HG03066 (cell line): ENCODE measurements around the gene MFAP2.

Experiments used
- ATAC-seq: cut with Tn5 transposase; IDR thresholded peaks from one replicate; pipeline ENCODE4 v1.9.1; 2021; ENCODE audit warnings: low read depth; ENCODE audit not compliant: unreplicated experiment

MFAP2 gene, protein sequence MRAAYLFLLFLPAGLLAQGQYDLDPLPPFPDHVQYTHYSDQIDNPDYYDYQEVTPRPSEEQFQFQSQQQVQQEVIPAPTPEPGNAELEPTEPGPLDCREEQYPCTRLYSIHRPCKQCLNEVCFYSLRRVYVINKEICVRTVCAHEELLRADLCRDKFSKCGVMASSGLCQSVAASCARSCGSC

DNA sequence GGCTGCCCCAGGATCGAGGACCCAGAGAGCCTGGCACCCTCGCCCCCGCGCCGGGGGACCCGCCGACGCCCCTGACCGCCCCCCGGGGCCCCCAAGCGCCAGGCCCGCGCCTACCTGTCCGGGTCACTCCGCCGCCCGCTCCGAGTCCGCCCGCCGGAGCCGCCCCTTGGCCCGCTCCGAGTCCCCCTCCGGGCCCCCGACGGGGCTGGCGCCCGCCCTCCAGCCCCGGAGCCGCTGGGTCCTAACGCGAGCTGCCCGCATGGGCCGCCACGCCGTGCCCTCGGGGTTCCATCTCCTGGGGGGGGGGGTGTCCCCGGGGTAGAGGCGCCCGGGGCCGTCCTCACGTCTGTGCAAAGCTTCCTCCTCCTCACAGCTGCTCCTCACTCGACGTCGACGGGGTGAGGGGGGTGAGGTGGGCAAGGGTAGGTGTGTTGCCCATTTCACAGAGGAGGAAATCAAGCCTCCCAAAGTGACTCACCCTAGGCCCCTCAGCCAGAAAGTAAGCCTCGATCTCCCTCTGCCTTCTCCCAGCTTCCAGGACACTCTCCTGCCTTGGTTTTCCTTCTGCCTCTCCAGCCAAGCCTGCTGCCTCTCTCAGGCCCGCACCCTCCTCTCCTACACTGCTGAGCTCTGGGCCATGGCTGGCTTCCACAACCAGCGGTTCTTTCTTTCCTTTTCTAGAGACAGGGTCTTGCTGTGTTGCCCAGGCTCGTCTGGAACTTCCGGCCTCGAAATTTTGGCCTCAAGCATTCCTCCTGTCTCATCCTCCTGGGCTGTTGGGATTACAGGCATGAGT is at the start of gene MFAP2:
TSS of gene MFAP2 (minus strand) at position 148 of the 796 bp plus-strand sequence. CDS start 2,347 bp downstream, outside the sequence.
- no peak for ATAC-seq

DNA sequence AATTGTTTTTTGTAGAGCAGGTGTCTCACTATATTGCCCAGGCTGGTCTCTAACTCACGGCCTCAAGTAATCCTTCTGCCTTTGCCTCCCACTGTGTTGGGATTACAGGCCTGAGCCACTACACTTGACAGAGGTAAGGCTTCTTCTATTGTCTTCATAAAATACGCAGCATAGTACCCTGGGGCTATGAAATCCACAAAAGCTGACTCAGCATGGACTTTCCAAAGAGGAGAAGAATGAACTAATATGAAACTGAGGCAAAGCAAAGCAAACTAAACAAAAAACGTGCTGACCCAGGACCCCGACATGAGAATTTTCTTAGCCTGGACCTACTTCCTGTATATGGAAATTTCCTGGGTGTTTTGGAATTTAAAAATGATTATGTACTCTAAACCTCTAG is 49.8 kb upstream of the MFAP2 start:
- no peak for ATAC-seq

GRCh38 chr1:17028662-17029188 is 48.3 kb upstream of the MFAP2 start:
- ATAC-seq: no peak

DNA sequence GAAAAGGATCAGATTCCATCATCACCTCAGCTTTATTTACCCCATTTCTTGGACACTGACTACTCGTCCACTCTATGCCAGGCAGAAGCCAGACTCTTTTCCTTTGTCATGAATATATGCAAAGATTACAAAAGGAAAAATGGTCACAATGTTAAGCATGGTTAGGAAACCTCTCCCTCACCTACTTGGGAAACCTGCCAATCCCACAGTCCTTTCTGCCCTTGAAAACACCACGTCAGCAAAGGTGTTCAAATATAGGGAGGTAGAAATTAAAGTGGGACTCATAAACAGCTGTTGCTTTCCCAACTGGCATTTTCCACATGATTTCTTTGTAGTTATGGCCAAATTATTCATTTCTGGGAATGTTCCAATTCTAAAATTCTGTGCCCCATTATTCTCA is 47.5 kb upstream of the MFAP2 start:
- no peak for ATAC-seq

DNA sequence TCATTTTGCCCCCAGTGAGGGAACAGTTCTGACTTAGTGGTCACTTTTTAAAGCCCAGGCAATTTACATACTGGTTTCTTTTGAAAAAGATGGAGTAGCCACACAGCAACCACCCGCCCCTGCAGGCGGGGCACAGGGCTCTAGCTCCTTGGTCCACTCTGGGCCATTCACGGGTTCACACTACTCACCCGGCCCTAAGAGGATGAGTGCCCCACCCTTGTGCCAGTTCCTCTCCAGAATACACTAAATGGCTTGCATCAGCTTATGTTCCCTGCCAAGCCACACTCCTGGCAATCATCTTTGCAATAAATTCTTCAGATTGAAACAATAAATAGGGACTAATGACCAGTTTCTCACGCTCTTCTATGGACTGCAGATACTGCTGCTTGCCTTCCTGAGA is 47.0 kb upstream of the MFAP2 start:
- ATAC-seq: no peak

DNA sequence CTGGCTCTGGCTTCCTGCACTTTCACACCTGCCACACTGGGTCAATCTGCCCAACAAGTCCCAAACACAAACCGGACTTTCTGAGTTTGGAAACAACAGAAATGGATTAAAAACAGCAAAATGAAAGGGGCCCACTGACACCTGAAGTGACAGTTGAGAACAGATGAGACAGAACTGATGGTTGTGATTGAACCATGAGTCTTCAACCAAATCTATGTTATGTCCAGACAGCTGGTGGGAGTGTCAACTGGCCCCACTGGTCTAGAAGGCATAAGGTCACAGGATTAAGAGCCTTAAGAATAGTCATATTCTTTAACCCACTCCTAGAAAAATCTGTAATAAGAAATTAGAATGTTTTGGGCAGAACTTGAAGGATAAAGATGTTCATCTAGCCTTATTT is 44.3 kb upstream of the MFAP2 start:
- no peak for ATAC-seq

DNA sequence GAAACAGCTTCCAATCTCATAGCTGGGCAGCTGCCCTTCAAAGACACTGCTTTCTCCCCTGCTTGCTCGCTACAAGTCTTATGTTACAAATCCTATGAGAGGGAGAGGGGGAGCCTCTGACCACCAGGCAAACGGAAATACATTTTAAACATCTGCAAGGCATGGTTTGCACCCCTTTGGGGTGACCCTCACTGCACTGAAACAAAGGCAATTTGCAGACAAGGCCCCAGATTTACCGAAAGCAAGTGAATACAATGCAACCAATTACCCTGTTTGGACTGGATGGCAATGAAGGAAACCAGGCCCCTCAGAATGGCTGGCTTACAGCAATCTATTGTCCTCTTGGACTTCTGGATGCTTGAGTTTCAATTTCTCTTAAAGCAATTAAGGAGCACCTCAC is 43.2 kb upstream of the MFAP2 start:
- no peak for ATAC-seq

- ATAC-seq: no peak
Measured at GRCh38 chr1:17023102-17023501, 42.7 kb upstream of the MFAP2 start.

GRCh38 chr1:17021896-17022295 is 41.5 kb upstream of the MFAP2 start:
- no peak for ATAC-seq

GRCh38 chr1:17020502-17020901 is 40.1 kb upstream of the MFAP2 start:
- ATAC-seq: no peak

DNA sequence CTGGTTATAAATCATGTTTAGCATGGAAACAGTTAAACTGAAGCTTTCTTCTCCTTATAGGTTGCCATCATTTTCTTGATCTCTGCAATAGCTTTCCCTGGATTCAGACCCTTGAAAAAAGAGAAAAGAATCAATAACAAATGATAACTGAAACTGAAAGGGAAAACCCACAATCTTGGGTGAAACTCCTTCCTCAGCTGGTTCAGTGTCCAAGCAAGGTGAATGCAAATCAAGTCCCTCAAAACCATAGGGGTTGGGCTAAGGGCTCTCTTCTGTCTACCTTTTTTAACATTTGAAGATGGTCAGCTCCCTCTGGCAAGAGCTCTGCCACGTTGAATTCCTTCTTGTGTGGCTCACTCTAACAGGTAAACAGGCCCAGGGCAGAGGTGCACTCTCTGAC is 38.4 kb upstream of the MFAP2 start:
- peak; percentile 56 for ATAC-seq

DNA sequence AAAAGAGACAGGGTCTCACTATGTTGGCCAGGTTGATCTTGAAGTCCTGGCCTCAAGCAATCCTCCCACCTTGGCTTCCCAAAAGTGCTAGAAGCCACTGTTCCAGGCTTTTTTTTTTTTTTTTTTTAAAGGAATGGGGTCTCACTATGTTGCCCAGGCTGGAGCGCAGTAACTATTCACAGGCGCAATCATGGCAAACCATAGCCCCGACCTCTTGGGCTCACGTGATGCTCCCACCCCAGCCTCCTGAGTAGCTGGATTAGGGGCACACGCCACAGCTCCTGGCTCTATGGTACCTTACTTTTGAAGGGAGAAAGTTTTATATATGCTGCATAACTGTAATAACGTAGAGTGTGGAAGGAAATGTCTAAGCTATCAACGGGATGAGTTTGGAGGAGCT is 37.0 kb upstream of the MFAP2 start:
- no peak for ATAC-seq

DNA sequence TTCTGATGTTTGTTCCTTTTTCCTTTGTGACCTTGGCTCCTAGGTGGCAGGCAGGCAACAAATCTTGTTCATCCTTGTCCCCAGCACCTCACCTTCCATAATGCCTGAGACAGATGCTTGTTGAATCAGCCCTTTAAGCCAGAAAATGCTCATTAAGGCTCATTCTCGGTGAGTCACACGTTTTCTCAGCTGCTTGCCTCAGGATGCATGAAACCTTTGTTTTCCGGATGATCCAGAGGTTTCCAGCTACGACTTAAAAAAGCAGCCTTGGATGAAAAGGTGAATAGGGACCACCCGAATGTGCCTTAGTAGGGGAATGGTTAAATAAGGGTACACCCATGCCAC is 35.9 kb upstream of the MFAP2 start:
- no peak for ATAC-seq

- ATAC-seq: no peak
Measured at GRCh38 chr1:17014671-17015567, 34.5 kb upstream of the MFAP2 start.

GRCh38 chr1:17013491-17014320 is 33.3 kb upstream of the MFAP2 start:
- no peak for ATAC-seq

DNA sequence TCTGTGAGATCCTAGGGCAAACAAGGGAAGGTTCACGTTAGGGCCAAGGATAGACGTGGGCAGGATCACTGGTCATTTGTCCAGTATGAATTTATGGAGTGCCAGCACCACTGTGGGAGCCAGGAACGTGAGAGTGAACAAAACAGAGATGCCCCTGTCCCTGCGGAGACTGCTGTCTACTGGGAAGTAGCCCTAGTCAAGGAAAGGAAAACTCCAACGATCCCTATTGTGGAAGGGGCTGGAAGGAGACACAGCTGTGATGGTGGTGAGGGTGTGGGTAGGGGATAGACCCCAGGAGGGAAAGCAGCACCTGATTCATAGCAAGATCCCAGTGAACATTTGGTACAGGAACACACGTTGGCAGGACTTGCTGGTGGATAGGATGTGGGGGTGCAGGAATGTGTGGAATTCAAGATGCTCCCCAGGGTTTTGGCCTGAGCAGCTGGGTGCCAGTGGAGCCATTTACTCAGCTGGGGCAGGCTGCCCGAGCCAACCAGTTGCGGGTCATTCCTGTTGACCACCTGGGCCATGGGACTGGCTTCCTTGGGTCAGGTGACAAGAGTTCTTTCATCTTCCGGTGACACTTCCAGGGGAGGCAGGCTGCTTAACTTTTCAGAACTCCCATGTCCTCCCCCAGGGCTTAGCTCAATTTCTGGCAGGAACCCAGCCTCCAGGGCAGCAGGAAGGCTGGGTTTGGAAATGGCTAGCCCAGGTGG is 32.5 kb upstream of the MFAP2 start:
- no peak for ATAC-seq

DNA sequence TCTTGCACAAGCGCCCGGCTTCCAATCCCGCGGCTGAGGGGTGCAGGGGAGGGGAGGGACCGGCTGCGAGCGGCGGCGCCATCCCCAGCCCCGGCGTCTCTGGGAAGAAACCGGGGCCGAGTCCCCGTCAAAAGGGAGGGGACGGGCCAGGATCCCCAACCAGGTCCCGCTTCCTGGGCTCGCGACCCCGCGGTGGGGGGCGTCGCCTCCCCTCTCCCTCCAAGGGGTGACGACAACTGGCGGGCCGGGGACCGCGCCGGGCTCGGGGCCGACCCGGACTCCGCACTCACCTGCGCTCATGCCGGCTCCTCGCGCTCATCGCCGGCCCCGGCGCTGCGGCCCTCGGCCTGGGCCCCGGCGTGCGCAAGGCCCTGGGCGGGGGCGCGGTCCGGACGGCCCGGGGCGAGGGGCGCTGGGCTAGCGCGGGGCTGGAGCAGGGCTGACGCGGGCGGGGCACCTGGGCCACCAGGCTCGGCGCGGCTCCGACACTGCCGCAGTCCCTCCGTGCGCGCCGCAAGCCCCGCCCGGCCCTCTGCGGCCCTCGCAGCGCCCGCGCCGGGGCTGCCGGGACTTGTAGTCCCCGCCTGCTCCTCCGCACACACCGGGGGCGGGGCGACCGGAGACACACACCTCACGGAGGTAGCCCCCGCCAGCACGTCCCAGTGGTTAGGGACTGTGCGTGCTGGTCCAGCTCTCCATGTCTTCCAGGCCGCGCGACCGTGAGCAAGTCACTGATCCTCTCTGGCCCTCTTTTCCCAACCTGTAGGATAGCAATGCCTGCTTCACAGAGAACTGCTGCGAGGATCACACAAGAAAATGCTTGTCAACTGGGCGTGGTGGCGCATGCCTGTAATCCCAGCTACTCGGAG is 31.3 kb upstream of the MFAP2 start, which contains the start of gene ATP13A2:
TSS of gene ATP13A2 (minus strand) at position 490 of the 869 bp plus-strand sequence. CDS start at position 300, 190 bp downstream.
- ATAC-seq: peak; percentile 85

DNA sequence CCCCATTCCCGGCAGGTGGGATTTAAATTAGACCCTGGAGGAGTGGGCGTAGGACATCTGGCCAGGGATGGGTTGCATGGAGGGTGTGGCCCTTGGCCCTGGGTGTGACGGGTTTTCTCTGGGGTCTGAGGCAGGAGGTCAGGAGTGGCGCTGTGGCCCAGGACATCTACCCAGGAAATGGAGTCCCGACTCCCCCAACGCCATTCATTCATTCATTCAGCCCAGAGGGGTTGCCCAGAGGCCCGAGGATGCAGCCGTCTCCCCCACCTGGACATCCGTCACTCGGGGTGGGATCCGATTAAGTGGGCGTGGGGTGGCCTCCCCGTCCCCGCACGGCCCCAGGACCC is 30.6 kb upstream of the MFAP2 start:
- no peak for ATAC-seq

- no peak for ATAC-seq
Measured at GRCh38 chr1:17009706-17010105, 29.3 kb upstream of the MFAP2 start.
